Renal cortex interstitium (tissue), 11 donors: ENCODE data around the gene CD8B2. TPM values are rescaled to one million over a fixed set of nuclear protein-coding genes. Genes with fewer than 3 reads are reported as not detected.
"Not testable (repeated sequence)": the region's sequence is repeated elsewhere in the genome, so short reads cannot be mapped to it uniquely, and the experiment has no call there.

Source experiments
- DNase-seq, 11 donors: peaks; one replicate each; pipeline ENCODE4 v3.0.0-alpha.2; 2013; ENCODE audit warnings: low read depth in 9 of 11, low spot score in 4 of 11; ENCODE audit errors: extremely low read depth in 1 of 11
- polyA plus RNA-seq, 3 donors: library from polyadenylated mRNA; unstranded; fragments of 120-200 nt; gene quantifications; one replicate each; pipeline ENCODE4 v1.2.1, GENCODE V29; 2013; ENCODE audit not compliant: insufficient read length in 3 of 3

CD8B2 gene
- polyA plus RNA-seq, 3 donors = 0.05 to 0.20 (median 0.15) TPM

GRCh38 chr2:106509374-106509770 lies 22.2 kb downstream of the CD8B2 start:
- DNase-seq = not testable (repeated sequence)

DNA sequence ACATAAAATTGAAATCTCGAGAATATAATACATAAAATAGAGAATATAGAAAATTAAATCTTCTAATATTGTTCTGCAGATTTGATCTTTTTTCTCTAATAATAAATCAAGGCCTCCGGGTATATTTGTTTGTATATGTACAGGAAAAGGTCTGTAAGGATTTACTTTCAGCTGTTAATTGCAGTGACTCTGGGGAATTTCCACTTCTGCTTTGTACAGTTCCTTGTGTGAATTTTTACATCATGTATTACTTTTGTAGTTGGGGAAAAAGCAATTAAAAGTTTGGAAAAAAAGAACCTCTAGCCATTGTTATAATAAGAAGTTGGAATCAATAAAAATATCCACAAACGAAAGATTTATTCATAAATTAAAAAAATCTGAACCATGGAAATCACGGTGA lies 23.6 kb downstream of the CD8B2 start:
- not testable (repeated sequence) for DNase-seq

DNA sequence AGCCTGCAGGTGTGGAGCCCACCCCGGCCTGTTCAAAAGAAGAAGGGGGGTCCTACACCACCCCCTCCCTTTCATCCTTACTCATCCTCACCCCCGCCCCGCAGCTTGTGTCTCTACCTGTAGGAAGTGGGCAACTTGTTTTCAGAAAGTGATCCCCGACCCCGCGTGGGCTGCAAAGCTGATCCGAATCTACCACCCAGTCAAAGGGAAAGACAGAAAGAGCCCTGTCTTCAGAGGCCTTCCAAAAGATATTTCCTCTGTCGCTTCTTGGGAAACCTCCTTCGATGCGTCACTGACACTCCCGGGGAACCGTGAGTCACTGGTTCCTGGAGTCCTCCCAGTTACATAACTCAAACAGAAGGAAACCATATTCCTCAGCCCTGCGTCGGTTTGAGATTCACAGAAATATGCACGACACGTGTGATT lies 24.3 kb downstream of the CD8B2 start:
- not testable (repeated sequence) for DNase-seq

DNA sequence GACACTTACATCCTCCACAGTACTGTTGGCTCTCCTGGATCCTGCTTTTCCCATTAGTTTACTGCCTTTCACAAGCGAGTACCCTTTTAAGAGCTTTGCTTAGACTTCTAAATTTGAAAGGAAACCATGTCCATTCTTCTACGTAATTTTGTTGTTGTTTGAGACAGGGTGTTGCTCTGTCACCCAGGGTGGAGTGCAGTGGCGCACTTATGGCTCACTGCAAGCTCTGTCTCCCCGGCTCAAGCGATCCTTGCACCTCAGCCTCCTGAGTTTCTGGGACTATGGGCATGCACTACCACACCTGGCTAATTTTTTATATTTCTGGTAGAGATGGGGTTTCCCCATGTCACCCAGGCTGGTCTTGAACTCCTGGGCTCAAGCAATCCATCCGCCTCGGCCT lies 24.8 kb downstream of the CD8B2 start:
- not testable (repeated sequence) for DNase-seq

DNA sequence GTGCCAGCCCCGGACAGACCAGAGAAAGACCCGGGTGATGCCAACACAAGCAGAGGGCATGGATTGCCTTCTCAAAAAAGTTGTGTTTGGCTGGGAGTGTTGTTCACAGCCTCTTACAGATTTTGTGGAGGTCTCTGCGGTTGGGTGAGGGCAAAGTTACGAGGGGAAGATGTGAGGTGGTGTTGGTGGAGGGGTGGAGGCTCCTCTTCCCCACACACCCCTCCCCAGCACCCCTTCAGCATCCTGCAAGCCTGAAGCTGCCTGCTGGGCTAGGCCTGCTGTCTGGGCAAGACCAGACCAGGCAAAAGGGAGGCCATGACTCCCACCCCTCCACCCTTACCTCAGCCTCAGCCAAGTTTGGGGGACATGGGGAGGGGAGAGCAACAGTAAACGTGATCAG lies 26.2 kb downstream of the CD8B2 start:
- not testable (repeated sequence) for DNase-seq

GRCh38 chr2:106514827-106515226 lies 27.7 kb downstream of the CD8B2 start:
- not testable (repeated sequence) for DNase-seq

- no peak for DNase-seq
Measured at GRCh38 chr2:106516436-106516835, 29.3 kb downstream of the CD8B2 start.

DNA sequence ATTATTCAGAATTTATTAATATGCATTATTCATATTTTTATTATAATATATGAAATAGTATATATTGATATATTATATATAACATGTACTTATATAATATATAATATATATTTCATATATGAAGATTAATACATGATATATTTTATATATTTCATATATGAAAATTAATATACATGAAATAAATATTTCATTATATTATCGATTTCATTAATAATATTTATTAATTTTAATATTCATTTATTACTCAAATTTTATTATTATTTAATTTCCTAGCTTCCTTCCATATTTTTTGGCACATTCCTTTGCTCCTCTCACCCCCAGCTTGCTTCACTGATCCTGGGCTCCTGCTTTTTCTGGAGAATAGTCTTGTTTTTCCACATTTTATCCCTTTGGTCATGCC lies 29.7 kb downstream of the CD8B2 start:
- no peak for DNase-seq

DNA sequence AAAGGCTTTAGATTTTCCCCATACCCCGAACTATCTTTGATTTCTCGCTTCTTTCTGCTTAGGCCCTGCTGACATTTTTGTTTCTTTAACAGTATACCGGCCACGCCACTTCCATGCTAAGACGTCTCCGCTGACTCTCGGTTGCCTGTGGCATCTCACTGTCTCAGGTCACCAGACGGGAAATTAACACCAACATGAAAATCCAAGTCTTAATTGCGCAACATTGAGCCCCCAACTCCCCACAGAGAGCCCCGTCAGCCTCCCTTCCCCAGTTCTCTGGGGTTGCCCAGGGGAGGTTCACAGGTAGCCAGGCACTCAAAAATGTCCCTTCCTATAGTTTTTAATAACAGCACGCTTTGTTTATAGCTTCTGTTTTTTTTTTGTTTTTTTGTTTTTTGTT lies 30.2 kb downstream of the CD8B2 start:
- DNase-seq = no peak

GRCh38 chr2:106519767-106520166 lies 32.6 kb downstream of the CD8B2 start:
- no peak for DNase-seq

DNA sequence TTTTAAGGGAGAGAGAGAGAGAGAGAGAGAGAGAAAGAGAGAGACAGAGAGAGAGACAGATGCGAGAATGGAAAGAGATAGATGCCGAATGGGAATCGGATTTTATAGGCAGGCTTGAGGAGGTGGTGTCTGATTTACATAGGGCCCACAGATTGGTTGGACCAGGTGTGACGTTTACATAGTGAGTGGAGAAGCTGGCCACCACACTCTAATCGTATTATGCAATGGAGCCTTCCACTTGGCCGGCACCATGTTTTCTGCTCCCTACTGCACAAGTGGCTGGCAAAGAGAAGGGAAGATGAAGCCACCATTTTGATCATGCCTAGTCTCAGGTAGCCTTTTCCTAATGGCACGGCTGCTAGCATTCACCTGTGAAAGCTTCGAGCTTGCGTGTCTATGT lies 33.9 kb downstream of the CD8B2 start:
- DNase-seq = no peak

DNA sequence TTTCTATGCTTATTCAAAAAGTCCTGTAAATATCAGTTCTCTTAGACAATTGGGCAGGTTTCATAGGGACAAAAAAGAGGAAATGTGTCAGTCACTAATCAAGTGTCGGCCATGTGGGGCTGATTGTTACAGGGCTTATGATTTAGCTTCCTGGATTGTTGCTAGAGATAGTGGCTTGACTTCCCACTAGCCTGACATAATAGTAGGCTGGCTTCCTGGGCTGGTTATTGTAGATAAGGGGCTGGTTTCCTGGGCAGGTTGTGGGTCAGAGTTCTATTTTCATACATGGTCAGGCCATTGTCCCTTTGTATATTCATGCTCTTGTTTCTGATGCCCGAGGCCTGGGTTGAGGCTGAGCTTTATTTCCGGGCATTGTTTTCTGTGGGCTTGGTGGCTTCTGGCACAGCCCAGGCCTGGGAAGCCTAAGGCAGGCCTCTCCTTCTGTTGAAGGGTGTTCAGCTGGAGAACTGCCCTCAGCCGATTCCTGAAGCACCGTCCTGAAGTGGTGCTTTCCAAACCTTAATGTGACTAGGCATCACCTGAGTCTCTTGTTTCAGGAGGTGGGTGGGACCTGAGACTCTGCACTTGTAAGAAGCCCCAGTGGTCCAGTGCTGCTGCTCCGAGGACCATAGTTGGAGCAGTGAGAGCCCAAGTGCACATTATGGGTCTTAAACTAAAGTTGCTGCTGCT lies 37.0 kb downstream of the CD8B2 start:
- DNase-seq = no peak

GRCh38 chr2:106530866-106531265 lies 43.7 kb downstream of the CD8B2 start:
- no peak for DNase-seq

- DNase-seq = no peak
Measured at GRCh38 chr2:106531676-106532214, 44.6 kb downstream of the CD8B2 start.

- DNase-seq = no peak
Measured at GRCh38 chr2:106532236-106532635, 45.1 kb downstream of the CD8B2 start.

DNA sequence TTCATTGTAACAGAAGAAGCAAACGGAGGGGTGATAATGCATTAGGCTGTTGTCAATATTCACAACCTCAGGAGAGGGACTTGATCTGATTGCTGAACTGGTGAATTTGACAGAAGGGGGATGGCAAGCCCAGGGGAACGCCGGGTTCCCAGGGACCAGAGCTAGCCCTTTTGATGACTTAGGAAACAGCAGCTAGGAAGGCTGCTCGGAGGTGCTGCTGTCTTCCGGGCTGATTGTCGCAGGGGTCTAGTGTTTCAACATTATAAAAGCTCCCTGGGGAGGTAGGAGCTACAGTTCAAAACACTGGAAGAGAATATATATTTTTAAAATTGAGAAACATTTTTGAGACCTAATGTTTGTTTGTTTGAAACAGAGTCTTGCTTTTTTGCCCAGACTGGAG lies 47.3 kb downstream of the CD8B2 start:
- no peak for DNase-seq

DNA sequence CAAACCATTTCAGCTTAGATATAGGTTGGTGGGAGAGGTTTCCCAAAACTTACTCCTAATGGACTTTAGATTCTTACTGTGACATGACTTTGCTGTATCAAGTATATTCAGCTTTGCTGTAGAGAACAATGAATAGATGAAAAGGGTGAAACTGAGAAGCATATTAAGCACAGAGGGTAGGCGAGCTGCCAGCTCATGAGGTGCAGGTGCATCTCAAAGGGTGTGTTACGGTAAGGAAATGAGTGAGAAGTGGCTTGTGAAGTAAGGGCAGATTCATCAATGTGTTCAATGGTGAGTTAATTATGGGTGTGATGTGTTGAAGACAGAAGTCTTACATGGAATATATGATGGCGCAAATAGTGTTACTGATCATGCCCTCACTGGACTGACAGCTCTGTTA lies 49.3 kb downstream of the CD8B2 start:
- no peak for DNase-seq

DNA sequence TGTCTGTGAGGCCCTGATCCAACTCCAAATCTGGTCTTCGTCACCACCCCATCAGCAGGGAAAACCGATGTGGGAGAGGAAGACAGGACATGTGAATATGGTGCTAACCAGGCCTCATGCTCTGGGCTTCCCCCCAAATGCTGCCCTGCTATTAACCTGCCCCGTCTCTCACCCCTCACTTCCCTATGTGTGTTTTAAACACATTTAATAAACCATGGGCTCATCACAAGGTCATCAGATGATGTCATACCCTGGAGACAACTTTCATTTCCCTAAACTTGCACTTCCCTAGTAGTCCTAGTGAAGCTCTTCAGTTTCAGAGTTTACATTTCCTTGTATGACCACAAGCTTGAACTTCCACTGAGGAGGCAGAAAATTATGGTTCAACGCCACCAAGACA lies 49.9 kb downstream of the CD8B2 start:
- no peak for DNase-seq

DNA sequence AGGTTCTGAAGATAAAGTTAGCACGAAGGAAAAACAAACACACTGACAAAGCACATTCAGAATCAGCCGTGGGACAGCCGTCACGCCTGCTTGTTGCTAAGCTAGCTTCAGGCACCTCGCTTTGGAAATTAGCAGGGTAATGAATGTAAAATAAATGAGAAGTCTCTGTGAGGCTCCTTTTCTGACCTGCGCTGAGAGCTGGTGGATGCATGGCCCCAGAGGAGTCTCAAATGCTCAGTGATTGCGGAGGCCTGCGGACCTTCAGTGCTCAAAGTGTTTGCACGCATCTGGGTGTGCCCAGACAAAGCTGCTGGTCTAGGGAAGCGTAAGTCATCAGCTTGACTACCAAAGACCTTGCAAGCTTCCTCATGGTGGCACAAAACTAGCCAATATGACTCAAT lies 50.6 kb downstream of the CD8B2 start:
- no peak for DNase-seq

DNA sequence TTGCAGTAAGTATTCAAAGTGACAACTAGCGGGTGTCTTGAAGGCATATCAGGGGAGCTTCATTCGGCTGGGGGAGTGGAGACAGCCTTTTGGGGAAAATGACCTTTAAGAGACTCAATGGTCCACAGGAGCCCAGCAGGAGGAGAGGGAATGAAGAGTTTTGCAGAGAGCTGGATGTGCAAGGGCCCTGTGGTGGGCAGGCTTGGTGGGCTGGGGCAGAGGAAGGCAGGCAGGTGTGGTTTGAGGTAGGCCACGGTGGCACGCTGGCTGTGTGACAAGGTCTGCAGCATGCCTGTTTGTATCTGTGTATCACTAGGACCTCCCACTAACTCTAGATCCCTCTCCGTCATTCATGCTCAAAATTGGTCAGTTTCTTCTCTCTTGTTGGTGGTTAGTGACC lies 53.7 kb downstream of the CD8B2 start:
- no peak for DNase-seq

GRCh38 chr2:106541333-106541732 lies 54.2 kb downstream of the CD8B2 start:
- DNase-seq = no peak
